NT2/D1 (cell line): ENCODE data around the gene KRR1.

Source experiments
- DNase-seq: peaks from one replicate; pipeline ENCODE4 v3.0.0-alpha.2; 2011; ENCODE audit warnings: low read depth, low spot score
- H3K27me3 ChIP-seq: 2 replicates; pipeline ENCODE4 v1.6.0; 2011; ENCODE audit warnings: mild to moderate bottlenecking; ENCODE audit not compliant: insufficient read length, insufficient read depth
- H3K36me3 ChIP-seq: 2 replicates; pipeline ENCODE4 v1.6.1; 2011; ENCODE audit warnings: mild to moderate bottlenecking, low read length, mixed read lengths; ENCODE audit not compliant: insufficient read depth, insufficient read length
- H3K4me1 ChIP-seq: 2 replicates; pipeline ENCODE4 v1.5.1; 2011; ENCODE audit not compliant: insufficient read depth, insufficient read length
- H3K4me3 ChIP-seq: 2 replicates; pipeline ENCODE4 v1.5.1; 2011; ENCODE audit warnings: low read depth; ENCODE audit not compliant: insufficient read length
- H3K9ac ChIP-seq: 2 replicates; pipeline ENCODE4 v1.6.0; 2011; ENCODE audit warnings: low read depth; ENCODE audit not compliant: insufficient read length
- H3K9me3 ChIP-seq: 2 replicates; pipeline ENCODE4 v1.5.1; 2011; ENCODE audit warnings: mild to moderate bottlenecking, low read length; ENCODE audit not compliant: insufficient read depth
- SUZ12 ChIP-seq: IDR thresholded peaks from 2 replicates; pipeline ENCODE4 v1.6.1; 2011; ENCODE audit not compliant: insufficient read length, insufficient read depth; ENCODE audit errors: extremely low read depth
- YY1 ChIP-seq: IDR thresholded peaks from 2 replicates; pipeline ENCODE4 v1.6.1; 2011; ENCODE audit not compliant: insufficient read length, insufficient read depth
- ZNF274 ChIP-seq: IDR thresholded peaks from 2 replicates; pipeline ENCODE4 v1.6.1; 2011; ENCODE audit warnings: mild to moderate bottlenecking, low read depth, low read length

The KRR1 gene

DNA sequence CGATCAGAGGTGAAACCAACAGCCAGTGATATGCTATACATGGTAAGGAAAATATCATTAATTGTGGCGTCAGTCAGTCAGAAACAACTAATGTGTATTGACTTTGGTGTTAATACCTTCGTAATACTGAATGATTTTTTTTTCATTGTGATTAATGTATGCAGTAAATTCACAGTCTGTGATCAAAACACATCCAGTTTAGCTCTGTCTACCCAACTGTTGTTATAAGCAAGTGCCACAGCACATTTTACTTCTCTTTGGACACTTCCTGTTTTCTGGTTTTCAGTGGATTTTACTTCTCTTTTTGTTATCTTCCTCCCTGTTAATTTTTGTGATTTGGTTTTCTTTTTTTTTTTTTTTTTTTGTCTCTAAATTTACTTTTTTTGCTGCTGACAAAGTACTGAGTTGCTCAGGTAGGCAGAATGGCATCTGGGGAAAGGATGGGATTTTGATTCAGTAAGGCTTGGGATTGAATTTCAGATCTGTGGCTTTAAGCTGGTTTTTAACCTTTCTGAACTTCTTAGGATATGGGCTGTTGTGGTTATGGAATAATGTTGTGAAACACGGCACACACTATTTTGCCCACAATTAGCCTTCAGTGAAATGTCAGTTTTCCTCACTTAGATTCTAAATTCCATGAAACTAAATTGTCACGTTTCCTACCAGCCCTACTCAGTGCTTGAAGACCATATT lies 30.2 kb downstream of the KRR1 start:
- TF ChIP-seq ZNF274, result no peak
- TF ChIP-seq YY1, result no peak
- TF ChIP-seq SUZ12, result no peak
- Histone ChIP-seq H3K4me1 (no peaks in the 10 kb centered on the region), H3K27me3 (no peaks in the 10 kb centered on the region), H3K9ac (no peak overlapping the region), H3K9me3 (no peaks in the 10 kb centered on the region), H3K36me3 (no peaks in the 10 kb centered on the region), H3K4me3 (no peak overlapping the region)
- DNase-seq, result no peak

- no peak for TF ChIP-seq ZNF274
- no peak for TF ChIP-seq SUZ12
- no peak for TF ChIP-seq YY1
- no peak within 1 kb of the TSS for H3K9ac ChIP-seq
- H3K36me3 ChIP-seq, result no peaks in the 10 kb centered on the region
- no peak for DNase-seq
- no peak within 1 kb of the TSS for H3K4me3 ChIP-seq
- H3K27me3 ChIP-seq, result no peaks in the 10 kb centered on the region
- H3K9me3 ChIP-seq, result no peaks in the 10 kb centered on the region
- H3K4me1 ChIP-seq, result no peaks in the 10 kb centered on the region
These were observed 30.9 kb downstream of the KRR1 start, which contains the start of gene GLIPR1 for GRCh38 chr12:75480469-75480949. Gene GLIPR1 (plus strand): TSS chr12:75480755. CDS start chr12:75480881, 126 bp downstream.

GRCh38 chr12:75479963-75480461 lies 31.4 kb downstream of the KRR1 start:
- Histone ChIP-seq H3K36me3 (no peaks in the 10 kb centered on the region), H3K9me3 (no peaks in the 10 kb centered on the region), H3K4me3 (no peak overlapping the region), H3K27me3 (no peaks in the 10 kb centered on the region), H3K9ac (no peak overlapping the region), H3K4me1 (no peaks in the 10 kb centered on the region)
- no peak for TF ChIP-seq YY1
- no peak for TF ChIP-seq ZNF274
- TF ChIP-seq SUZ12, result no peak
- no peak for DNase-seq

DNA sequence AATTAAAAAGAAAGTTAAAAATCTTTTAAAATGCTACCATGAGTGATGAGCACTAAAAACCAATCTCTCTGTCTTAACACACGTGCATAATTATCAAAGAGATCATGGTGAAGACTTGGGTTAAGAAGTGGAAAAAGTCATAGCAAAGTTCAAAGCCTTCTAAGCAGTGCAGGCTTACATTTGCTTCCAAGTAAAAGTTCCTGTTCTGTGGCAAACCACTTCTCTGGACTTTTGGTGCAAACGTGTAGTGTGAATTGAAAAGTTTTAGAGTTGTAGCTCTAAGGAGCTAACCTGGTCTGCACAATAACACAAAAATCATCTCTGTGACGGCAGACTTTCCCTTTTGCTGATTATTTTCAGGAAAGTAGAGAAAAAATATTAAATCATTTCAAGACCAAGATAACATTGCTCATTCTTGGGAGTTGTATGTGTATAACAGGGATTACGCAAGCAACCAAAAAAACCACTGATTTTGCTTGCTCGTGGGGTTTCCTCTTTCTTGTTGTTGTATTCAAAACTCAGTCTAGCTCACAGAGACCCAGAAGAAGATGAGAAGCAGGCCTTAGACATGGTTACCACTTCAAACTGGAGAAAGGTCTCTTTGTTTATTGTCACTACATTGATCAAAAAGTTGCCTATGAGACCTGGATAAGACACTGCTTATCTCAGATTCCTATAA lies 33.2 kb downstream of the KRR1 start:
- no peak for TF ChIP-seq YY1
- TF ChIP-seq ZNF274, result no peak
- no peak for TF ChIP-seq SUZ12
- DNase-seq, result no peak
- no peaks in the 10 kb centered on the region for H3K4me1 ChIP-seq

GRCh38 chr12:75477137-75477536 lies 34.3 kb downstream of the KRR1 start:
- H3K9ac ChIP-seq, result no peak overlapping the region
- H3K9me3 ChIP-seq, result no peaks in the 10 kb centered on the region
- no peak overlapping the region for H3K4me3 ChIP-seq
- H3K27me3 ChIP-seq, result no peaks in the 10 kb centered on the region
- H3K36me3 ChIP-seq, result no peaks in the 10 kb centered on the region
- no peak for DNase-seq
- TF ChIP-seq SUZ12 (no peak), ZNF274 (no peak), YY1 (no peak)
- no peaks in the 10 kb centered on the region for H3K4me1 ChIP-seq

More for the DNA sequence above, 33.2 kb downstream of the KRR1 start:
- H3K9me3 ChIP-seq, result no peaks in the 10 kb centered on the region
- no peak overlapping the region for H3K9ac ChIP-seq
- no peaks in the 10 kb centered on the region for H3K27me3 ChIP-seq
- H3K36me3 ChIP-seq, result no peaks in the 10 kb centered on the region
- H3K4me3 ChIP-seq, result no peak overlapping the region

- no peak for TF ChIP-seq ZNF274
- TF ChIP-seq YY1, result no peak
- TF ChIP-seq SUZ12, result no peak
- no peak for DNase-seq
- Histone ChIP-seq H3K4me3 (no peak overlapping the region), H3K9ac (no peak overlapping the region), H3K36me3 (no peaks in the 10 kb centered on the region), H3K27me3 (no peaks in the 10 kb centered on the region), H3K9me3 (no peaks in the 10 kb centered on the region), H3K4me1 (no peaks in the 10 kb centered on the region)
These were observed 35.3 kb downstream of the KRR1 start for GRCh38 chr12:75476071-75476470.

GRCh38 chr12:75474116-75474515 lies 37.3 kb downstream of the KRR1 start:
- Histone ChIP-seq H3K27me3 (no peaks in the 10 kb centered on the region), H3K4me3 (no peak overlapping the region), H3K9ac (no peak overlapping the region), H3K9me3 (no peaks in the 10 kb centered on the region), H3K4me1 (no peaks in the 10 kb centered on the region), H3K36me3 (no peaks in the 10 kb centered on the region)
- DNase-seq, result no peak
- no peak for TF ChIP-seq ZNF274
- TF ChIP-seq SUZ12, result no peak
- no peak for TF ChIP-seq YY1
